NT2/D1 (cell line): ENCODE results near the gene NAGA.

Source experiments
- SUZ12 ChIP-seq: IDR thresholded peaks from 2 replicates; pipeline ENCODE4 v1.6.1; 2011; ENCODE audit not compliant: insufficient read length, insufficient read depth; ENCODE audit errors: extremely low read depth
- YY1 ChIP-seq: IDR thresholded peaks from 2 replicates; pipeline ENCODE4 v1.6.1; 2011; ENCODE audit not compliant: insufficient read length, insufficient read depth
- ZNF274 ChIP-seq: IDR thresholded peaks from 2 replicates; pipeline ENCODE4 v1.6.1; 2011; ENCODE audit warnings: mild to moderate bottlenecking, low read depth, low read length

DNA sequence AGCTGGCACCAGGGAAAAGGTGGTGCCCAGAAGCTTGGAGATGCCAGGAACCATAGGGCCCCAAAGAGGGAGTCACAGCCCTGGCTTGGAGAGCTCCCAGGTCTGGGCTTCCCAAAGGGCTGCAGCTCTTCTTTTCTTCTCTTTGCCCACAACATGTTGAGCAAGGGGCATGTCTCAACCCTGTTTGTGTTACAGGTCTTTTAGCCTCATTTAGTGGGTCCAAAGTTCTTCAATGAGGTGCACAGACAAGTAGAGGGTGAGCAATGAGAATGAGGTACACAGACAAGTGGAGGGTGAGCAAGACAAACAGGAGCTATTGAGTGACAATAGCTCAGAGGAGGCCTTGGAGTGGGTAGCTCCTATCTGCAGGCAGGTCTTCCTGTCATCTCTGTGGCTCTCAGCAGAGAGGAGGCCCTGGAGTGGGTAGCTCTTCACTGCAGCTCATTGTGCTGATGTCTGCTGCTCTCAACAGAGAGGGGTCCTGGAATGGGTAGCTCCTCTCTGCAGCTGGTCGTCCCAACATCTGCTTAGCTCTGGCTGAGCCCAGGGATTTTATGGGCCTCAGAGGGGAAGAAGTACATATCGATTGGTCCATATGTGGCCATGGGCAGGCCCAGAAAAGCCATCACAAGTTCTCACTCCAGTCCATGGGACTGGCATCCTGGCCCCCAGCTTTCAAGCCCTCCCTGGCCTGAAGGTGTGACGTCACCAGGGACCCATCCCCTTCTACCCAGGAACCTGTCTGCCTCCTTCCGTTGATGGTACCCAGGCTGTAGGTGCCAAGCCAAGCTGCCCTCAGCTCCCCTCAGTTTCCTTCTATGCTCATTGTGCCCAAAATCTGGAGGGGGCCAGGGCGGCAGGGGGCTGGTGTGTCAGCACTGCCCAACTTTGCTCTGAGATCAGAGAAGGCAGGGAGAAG is 37.1 kb downstream of the NAGA start:
- TF ChIP-seq SUZ12: no peak
- TF ChIP-seq ZNF274: no peak
- no peak for TF ChIP-seq YY1
